Progenitor cell of endocrine pancreas (in vitro differentiated cells): ENCODE data around the gene NDUFC1. TPM values are rescaled to one million over a fixed set of nuclear protein-coding genes. Genes with fewer than 3 reads are reported as not detected.

Experiments used
- DNase-seq: peaks from one replicate; pipeline ENCODE4 v3.0.0; 2021; ENCODE audit warnings: low spot score; ENCODE audit not compliant: unreplicated experiment
- H3K27ac Mint-ChIP-seq: 2 replicates; pipeline ENCODE4 v1.8.0; 2021; ENCODE audit warnings: mild to moderate bottlenecking, moderate library complexity, mixed read lengths
- H3K27me3 Mint-ChIP-seq: 2 replicates; pipeline ENCODE4 v1.8.0; 2021; ENCODE audit warnings: mixed read lengths
- H3K36me3 Mint-ChIP-seq: 2 replicates; pipeline ENCODE4 v1.8.0; 2022; ENCODE audit warnings: mixed read lengths; ENCODE audit not compliant: insufficient read depth
- H3K4me1 Mint-ChIP-seq: 2 replicates; pipeline ENCODE4 v1.8.0; 2021; ENCODE audit warnings: low read depth, mixed read lengths
- H3K4me3 Mint-ChIP-seq: 2 replicates; pipeline ENCODE4 v1.8.0; 2021; ENCODE audit warnings: low read depth, mild to moderate bottlenecking, moderate library complexity, mixed read lengths
- H3K9me3 Mint-ChIP-seq: 2 replicates; pipeline ENCODE4 v1.8.0; 2021; ENCODE audit warnings: low read depth, mixed read lengths
- total RNA-seq: library from RNA; stranded (reverse); gene quantifications from 2 replicates; pipeline ENCODE4 v1.2.1, GENCODE V29; 2021
- TF ChIP-seq, protein P1 (sequence below): fragments of 200-600 bp; sonication (generic); IDR thresholded peaks from one replicate; pipeline ENCODE4 v1.5.0; 2021; ENCODE audit warnings: antibody characterized with exemption, mild to moderate bottlenecking; ENCODE audit not compliant: unreplicated experiment

NDUFC1 gene
- total RNA-seq, 1 donor from 2014 or later = 52.0 TPM

DNA sequence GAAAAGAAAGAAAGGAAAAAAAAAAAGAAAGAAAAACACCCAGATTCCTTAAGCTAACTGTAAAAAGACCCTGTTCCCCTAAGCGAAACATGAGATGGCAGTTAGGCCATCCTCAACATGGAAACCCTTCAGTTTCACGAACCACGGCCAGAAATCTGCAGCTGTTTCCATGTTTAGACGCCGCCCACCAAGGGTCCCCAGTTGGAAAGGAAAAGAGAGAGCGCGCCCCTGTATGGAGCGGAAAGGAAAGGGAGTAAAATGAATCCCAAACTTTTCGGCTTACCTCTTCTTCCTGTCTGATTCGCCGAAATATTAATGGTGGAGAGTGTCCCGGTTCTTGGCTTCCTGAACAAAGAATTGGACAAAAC is 60.5 kb downstream of the NDUFC1 start:
- TF ChIP-seq, protein P1, sequence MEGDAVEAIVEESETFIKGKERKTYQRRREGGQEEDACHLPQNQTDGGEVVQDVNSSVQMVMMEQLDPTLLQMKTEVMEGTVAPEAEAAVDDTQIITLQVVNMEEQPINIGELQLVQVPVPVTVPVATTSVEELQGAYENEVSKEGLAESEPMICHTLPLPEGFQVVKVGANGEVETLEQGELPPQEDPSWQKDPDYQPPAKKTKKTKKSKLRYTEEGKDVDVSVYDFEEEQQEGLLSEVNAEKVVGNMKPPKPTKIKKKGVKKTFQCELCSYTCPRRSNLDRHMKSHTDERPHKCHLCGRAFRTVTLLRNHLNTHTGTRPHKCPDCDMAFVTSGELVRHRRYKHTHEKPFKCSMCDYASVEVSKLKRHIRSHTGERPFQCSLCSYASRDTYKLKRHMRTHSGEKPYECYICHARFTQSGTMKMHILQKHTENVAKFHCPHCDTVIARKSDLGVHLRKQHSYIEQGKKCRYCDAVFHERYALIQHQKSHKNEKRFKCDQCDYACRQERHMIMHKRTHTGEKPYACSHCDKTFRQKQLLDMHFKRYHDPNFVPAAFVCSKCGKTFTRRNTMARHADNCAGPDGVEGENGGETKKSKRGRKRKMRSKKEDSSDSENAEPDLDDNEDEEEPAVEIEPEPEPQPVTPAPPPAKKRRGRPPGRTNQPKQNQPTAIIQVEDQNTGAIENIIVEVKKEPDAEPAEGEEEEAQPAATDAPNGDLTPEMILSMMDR = no peak
- no peak for DNase-seq
- H3K36me3 Mint-ChIP-seq = no peaks in the 10 kb centered on the region
- H3K4me1 Mint-ChIP-seq = peaks cover 6% of the 10 kb centered on the region
- peaks cover 8% of the 10 kb centered on the region for H3K9me3 Mint-ChIP-seq
- no peak overlapping the region for H3K27ac Mint-ChIP-seq
- no peaks in the 10 kb centered on the region for H3K27me3 Mint-ChIP-seq
- H3K4me3 Mint-ChIP-seq = no peak overlapping the region

DNA sequence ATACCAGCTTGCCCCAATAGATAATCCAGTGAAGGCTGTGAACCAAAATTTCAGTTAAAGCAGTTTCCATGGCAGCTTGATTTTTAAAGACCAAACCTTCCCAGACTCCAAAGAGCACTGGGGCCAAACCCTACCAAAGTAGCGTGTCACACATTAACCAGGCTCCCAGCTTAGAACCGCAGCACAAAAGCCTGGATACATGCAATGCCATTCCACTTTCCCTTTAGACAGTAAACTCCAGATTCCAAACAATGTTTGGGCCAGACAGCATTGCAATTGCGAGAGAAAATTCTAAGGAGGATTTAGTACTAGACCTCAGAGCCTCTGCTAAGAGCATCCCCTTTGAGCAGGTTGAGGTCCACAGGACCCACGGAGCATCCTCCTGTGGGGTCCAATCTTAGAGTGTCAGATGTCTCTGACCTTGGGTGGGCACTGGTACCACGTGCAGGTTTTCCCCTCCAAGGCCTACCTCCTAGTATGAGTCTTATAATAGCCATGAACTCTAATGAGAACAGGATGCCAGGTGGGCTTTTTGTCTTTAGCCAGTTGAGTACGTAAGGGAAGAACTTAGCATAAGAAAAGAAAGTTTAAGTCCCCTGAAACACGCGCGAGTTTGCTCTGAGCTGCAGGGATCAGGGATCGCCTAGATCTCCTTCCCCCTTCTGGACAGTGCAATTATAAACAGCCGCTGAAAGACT is 61.0 kb downstream of the NDUFC1 start:
- Mint-ChIP-seq H3K4me1 (peaks cover 6% of the 10 kb centered on the region), H3K36me3 (no peaks in the 10 kb centered on the region), H3K27me3 (no peaks in the 10 kb centered on the region), H3K4me3 (no peak overlapping the region), H3K9me3 (peaks cover 8% of the 10 kb centered on the region), H3K27ac (no peak overlapping the region)
- DNase-seq = no peak
- TF ChIP-seq, protein P1 = no peak

Other genes starting within 250 kb of the NDUFC1 start
- 51.5 and 56.5 TPM in 2 replicates for gene ELF2, start 125.3 kb downstream of the NDUFC1 start, total RNA-seq
- gene MGARP, start 22.3 kb downstream of the NDUFC1 start, total RNA-seq = 0.22 TPM in 1 of 2 replicates, not detected in the other
- 52.8 and 53.9 TPM in 2 replicates for gene NAA15, start 972 bp downstream of the NDUFC1 start, total RNA-seq
- gene RAB33B, start 151.6 kb upstream of the NDUFC1 start, total RNA-seq = 14.2 and 14.4 TPM in 2 replicates